HG03558 (cell line): ENCODE measurements around the gene PTPRG.
"Not testable (repeated sequence)": the region's sequence is repeated elsewhere in the genome, so short reads cannot be mapped to it uniquely, and the experiment has no call there.

Source experiments
- ATAC-seq: cut with Tn5 transposase; IDR thresholded peaks from one replicate; pipeline ENCODE4 v1.9.1; 2021; ENCODE audit warnings: moderate number of reproducible peaks; ENCODE audit not compliant: unreplicated experiment; ENCODE audit errors: extremely low read depth

Gene PTPRG

GRCh38 chr3:62011666-62012065, 450.3 kb downstream of the PTPRG start:
- no peak for ATAC-seq

- ATAC-seq = no peak
These were observed 452.6 kb downstream of the PTPRG start for GRCh38 chr3:62013951-62014350.

DNA sequence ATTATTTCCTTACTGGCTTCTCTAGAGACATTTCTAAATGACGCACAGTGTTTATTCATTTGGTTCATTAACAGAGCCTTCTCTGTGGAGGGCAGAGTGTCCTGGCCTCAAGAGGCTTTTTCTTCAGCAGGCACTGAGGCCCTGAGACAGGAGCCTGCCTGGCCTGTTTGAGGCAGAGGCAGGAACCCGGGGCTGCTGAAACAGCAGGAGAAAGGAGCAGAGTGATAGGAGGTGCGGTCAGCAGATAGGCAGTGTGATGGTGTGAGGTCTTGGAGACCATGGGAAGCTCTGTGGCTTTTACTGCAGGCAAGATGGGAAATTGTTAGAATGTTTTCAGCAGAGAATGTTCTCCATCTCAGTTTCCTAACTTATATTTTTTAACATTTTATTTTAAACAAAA, 453.7 kb downstream of the PTPRG start:
- ATAC-seq = no peak

GRCh38 chr3:62019906-62020305, 458.5 kb downstream of the PTPRG start:
- no peak for ATAC-seq

DNA sequence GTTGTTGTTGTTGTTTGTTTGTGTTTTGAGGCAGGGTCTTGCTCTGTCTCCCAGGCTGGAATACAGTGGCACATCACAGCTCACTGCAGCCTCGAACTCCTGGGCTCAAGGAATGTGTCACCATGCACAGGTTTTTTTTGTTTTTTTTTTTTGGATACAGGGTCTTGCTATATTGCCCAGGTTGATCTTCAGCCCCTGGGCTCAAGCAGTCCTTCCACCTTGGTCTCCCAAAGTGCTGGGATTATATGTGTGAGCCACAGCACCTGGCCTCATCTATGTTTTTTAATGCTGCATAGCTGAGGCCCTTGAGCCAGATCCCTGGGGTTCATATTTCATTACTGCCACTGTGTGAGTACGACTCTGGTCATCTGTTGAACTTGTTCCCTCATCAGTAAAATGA, 459.3 kb downstream of the PTPRG start:
- no peak for ATAC-seq

- no peak for ATAC-seq
These were observed 460.9 kb downstream of the PTPRG start for GRCh38 chr3:62022312-62022711.

GRCh38 chr3:62024882-62025281, 463.5 kb downstream of the PTPRG start:
- no peak for ATAC-seq

DNA sequence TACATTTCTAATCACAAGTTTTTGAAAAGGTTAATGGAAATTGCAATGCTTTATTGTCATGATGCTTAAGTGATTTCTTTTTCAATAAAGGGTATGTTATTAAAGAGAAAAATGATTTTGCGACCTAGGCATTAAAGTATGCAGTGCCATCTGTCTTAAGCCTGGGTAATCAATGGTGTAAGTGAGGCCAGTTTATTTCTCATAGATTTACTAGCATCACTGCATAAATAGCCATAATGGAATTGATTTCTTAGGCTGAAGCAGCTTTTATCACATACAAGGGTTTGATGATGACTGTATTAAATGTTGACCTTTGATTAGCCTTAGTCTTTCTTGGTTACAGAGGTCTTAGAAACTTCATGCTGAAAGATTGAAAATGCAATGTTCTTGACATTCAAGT, 464.5 kb downstream of the PTPRG start:
- ATAC-seq = no peak

GRCh38 chr3:62027241-62027640, 465.9 kb downstream of the PTPRG start:
- no peak for ATAC-seq

DNA sequence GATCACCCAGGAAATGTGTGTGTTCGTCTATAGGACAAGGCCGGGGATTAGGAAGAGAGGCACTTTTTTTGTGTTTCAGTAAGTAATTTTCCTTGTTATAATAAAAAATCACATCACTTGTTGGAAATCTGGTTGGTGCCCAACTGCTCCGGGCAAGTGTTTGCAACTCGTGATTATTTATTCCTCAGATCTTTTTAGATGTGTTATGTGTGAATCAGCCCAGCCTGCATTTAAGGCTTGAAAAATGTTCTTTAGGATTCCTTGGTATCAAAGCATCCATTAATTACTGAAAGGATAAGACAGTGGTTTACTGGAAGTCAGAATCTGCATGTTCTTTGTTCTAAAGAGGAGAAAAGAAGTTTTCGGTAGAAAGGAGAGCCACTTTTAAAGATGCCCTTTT, 466.4 kb downstream of the PTPRG start:
- ATAC-seq = no peak

DNA sequence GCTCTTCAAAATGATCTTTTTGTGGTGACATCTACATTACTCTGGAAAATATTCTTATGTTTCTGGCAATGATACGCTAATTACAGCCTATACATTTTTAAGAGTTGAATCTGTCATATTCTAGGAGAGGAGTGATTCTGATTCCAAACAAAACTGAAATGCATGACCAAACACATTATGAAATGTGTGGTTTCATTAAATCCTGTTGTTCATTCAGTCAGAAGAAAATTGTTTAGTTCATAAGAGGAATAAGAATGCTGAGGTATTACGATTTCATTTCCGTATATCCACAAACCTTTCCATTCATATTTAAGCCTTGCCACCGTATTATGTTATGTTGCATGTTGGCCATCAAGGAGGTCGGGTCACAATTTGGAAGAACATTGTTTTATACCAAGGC, 466.9 kb downstream of the PTPRG start:
- no peak for ATAC-seq

DNA sequence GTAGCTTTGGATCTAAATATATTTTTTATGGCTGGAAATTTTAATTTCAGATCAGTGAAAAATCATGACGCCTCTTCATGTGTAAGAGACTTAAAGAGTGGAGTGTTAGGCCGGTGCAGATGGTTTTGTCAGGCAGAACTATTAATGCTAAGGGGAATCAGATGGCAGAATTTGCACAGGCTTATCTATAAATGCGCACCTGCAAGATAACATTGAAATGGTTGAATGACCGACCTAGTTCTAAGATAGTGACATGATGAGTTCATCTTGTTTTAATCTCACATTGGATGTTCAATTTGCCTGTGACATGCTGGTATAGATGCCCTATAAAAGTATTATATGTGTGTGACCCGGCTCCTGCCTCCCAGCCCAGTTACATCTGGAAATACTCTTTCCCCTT, 471.4 kb downstream of the PTPRG start:
- ATAC-seq = no peak

- ATAC-seq = no peak
These were observed 474.2 kb downstream of the PTPRG start for GRCh38 chr3:62035402-62036057.

DNA sequence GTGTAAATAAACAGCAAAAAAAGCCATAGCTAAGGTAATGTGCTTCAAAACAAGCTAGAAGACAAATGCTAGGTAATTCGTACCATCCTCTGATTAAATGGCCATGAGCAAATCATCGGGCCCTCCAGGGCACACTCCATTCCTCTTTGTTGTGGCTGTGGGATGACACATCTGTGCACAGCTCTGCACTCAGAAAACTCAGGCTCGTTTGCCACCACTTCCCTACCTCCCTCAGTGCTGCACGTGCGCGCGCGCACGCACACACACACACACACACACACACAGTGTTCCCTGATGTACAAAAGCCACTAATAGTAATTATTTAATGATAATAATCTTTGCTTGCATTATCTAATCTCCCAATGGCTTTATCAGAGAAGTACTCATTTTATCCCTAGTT, 475.4 kb downstream of the PTPRG start:
- ATAC-seq = no peak

DNA sequence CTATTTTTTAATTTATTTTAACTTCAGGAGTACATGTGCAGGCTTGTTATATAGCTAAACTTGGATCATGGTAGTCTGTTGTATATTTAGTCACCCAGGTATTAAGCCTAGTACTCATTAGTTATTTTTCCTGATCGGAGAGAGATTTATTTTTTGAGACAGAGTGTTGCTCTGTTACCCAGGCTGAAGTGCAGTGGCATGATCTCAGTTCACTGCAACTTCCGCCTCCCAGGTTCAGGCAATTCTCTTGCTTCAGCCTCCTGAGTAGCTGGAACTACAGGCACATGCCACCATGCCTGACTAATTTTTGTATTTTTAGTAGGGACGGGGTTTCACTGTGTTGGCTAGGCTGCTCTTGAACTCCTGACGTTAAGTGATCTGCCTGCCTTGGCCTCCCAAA, 477.4 kb downstream of the PTPRG start:
- ATAC-seq = not testable (repeated sequence)

DNA sequence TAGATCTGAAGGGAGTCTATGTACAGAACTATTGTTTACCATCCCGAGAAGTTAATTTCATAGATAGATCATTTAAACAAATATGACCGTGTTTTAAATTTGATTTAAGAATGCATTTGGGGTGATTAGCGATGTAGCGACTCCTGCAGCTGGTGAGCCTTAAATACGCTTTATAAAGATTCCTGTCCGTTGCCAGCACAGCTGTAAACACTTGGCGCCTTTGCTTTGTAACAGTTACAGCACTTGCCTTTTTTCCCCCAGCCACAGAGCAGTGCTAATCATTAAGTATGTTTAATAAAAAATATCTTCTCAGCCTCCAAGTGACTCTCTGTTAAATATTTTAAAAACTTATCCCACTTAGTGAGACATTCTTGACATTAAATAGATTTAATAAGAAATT, 478.2 kb downstream of the PTPRG start:
- no peak for ATAC-seq

- no peak for ATAC-seq
These were observed 480.3 kb downstream of the PTPRG start for GRCh38 chr3:62041681-62042080.

- no peak for ATAC-seq
These were observed 483.6 kb downstream of the PTPRG start for GRCh38 chr3:62044874-62045411.

GRCh38 chr3:62046326-62046725, 485.0 kb downstream of the PTPRG start:
- no peak for ATAC-seq

DNA sequence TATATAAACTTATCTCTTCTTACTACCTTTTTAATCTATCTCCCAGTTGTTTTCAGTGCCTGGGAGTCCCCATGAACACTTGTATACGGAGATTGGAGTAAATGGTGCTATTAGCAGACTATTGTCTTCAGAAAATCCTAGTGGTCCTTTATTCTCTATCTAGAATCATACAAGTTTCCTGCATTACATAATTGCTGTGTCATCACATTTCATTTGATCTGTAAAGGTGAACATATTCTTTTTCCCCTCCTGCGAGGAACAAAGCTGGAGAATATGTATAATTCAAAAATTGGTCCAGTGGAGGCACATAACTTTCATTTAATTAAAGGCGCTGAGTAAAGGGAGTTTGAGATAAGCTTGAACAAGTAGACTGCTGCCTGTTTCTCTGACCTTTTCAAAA, 487.2 kb downstream of the PTPRG start:
- no peak for ATAC-seq

DNA sequence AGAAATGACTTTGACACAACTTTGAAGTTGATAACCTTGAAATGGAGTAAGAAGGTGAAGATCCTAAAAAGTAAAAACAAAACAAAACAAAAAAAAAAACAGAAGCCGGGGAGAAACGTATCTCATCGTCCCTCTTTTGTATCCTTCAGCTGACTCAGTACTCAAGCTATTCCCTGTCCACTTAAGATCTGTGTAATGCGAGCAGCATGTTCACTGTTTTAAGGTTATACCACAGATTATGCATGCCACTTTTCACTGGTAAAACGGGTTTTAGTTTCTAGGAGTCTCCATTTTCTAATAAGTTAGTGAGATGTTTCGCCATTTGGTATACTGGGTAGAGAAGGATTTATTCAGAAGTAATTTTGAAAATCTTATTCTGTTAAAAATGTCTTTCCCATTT, 487.7 kb downstream of the PTPRG start:
- no peak for ATAC-seq

DNA sequence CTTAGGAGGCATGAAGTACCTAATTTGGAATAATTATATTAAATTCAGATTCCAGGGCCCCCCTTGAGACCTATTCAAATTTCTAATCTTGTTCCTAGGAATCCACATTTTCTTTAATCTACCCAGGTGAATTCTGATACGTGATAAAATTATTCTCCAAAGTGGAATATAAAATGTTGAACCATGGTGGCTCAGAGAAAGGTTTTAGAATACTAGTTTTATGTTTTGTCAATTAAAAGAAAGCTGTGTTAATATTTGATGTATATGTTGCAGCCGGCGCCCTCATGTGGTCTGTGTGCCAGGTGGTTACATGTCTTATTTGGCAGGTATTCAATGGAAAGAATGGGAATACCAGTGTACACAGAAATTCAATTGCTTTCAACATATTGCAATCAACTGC, 490.1 kb downstream of the PTPRG start:
- ATAC-seq = no peak

- ATAC-seq = no peak
These were observed 491.0 kb downstream of the PTPRG start for GRCh38 chr3:62052331-62052730.
